Umbilical cord (tissue), 1 donor: ENCODE data around the gene CDC42BPG. TPM values are rescaled to one million over a fixed set of nuclear protein-coding genes. Genes with fewer than 3 reads are reported as not detected.

Source experiments
- total RNA-seq: library from RNA; depleted of rRNA; stranded (reverse); fragments of >200 nt; gene quantifications from one replicate; pipeline ENCODE4 v1.2.3, GENCODE V29; 2014; ENCODE audit warnings: low replicate concordance; ENCODE audit not compliant: insufficient read depth

CDC42BPG gene
- total RNA-seq, 1 donor from 2014 or later: 0.96 TPM

Other genes starting within 250 kb of the CDC42BPG start
- gene NRXN2, start 121.5 kb downstream of the CDC42BPG start, total RNA-seq: 43.6 TPM
- gene RASGRP2, start 100.5 kb downstream of the CDC42BPG start, total RNA-seq: 15.9 TPM
- gene PYGM, start 84.7 kb downstream of the CDC42BPG start, total RNA-seq: 14.7 TPM
- gene SF1, start 66.1 kb downstream of the CDC42BPG start, total RNA-seq: 120 TPM
- 2.6 TPM for gene MAP4K2, start 41.4 kb downstream of the CDC42BPG start, total RNA-seq
- 4.3 TPM for gene MEN1, start 34.1 kb downstream of the CDC42BPG start, total RNA-seq
- gene EHD1, start 34.0 kb upstream of the CDC42BPG start, total RNA-seq: 56.8 TPM
- gene ATG2A, start 72.6 kb upstream of the CDC42BPG start, total RNA-seq: 5.3 TPM
- gene PPP2R5B, start 80.0 kb upstream of the CDC42BPG start, total RNA-seq: 3.6 TPM
- not detected for gene GPHA2, start 91.2 kb upstream of the CDC42BPG start, total RNA-seq
- not detected for gene MAJIN, start 127.5 kb upstream of the CDC42BPG start, total RNA-seq
- gene BATF2, start 152.3 kb upstream of the CDC42BPG start, total RNA-seq: not detected
- 60.2 TPM for gene ARL2, start 169.5 kb upstream of the CDC42BPG start, total RNA-seq
- 19.0 TPM for gene SNX15, start 182.8 kb upstream of the CDC42BPG start, total RNA-seq
- gene SAC3D1, start 196.6 kb upstream of the CDC42BPG start, total RNA-seq: 11.8 TPM
- 4.1 TPM for gene NAALADL1, start 213.9 kb upstream of the CDC42BPG start, total RNA-seq
- 3.1 TPM for gene CDCA5, start 239.4 kb upstream of the CDC42BPG start, total RNA-seq
- gene ZFPL1, start 239.6 kb upstream of the CDC42BPG start, total RNA-seq: 28.6 TPM